Sigmoid colon (tissue), 7 donors: ENCODE results near the gene PCDHGC4. TPM values are rescaled to one million over a fixed set of nuclear protein-coding genes. Genes with fewer than 3 reads are reported as not detected.

Experiments used
- DNase-seq: peaks from one replicate; pipeline ENCODE4 v3.0.0-alpha.2; 2019
- H3K27ac ChIP-seq, 4 donors: fragments of 200-600 bp; sonication (generic); one replicate each; pipeline ENCODE4 v1.5.1; 2016 to 2019; ENCODE audit warnings: mild to moderate bottlenecking in 1 of 4
- H3K27me3 ChIP-seq, 3 donors: fragments of 200-600 bp; sonication (generic); one replicate each; pipeline ENCODE4 v1.5.1; 2019; ENCODE audit warnings: mild to moderate bottlenecking in 1 of 3
- H3K36me3 ChIP-seq, 4 donors: fragments of 200-600 bp; sonication (generic); one replicate each; pipeline ENCODE4 v1.5.1; 2016 to 2019
- H3K4me1 ChIP-seq, 4 donors: fragments of 200-600 bp; sonication (generic); one replicate each; pipeline ENCODE4 v1.5.1; 2017 to 2019
- H3K4me3 ChIP-seq, 4 donors: fragments of 200-600 bp; sonication (generic); one replicate each; pipeline ENCODE4 v1.5.1; 2017 to 2019; ENCODE audit warnings: mild to moderate bottlenecking in 2 of 4, moderate library complexity in 1 of 4
- H3K9me3 ChIP-seq, 4 donors: fragments of 200-600 bp in 3 of 4; sonication (generic) in 3 of 4; one replicate each; pipeline versions ENCODE4 v1.5.1 to v1.6.1; 2013 to 2019
- CTCF ChIP-seq, 4 experiments: fragments of 450-650 bp in 3 of 4; fragments of 200-600 bp in 1 of 4; IDR thresholded peaks; one replicate each; pipeline ENCODE4 v1.5.1; 2016 to 2019; ENCODE audit warnings: antibody characterized with exemption in 4 of 4, mild to moderate bottlenecking in 3 of 4, moderate library complexity in 2 of 4
- EP300 ChIP-seq, 4 donors: sonication (generic); formaldehyde crosslinking; IDR thresholded peaks; one replicate each; pipeline ENCODE4 v1.6.1; 2017; ENCODE audit warnings: antibody characterized with exemption in 4 of 4
- POLR2A ChIP-seq, 2 donors: fragments of 450-650 bp; IDR thresholded peaks; one replicate each; pipeline ENCODE4 v1.6.1; 2016; ENCODE audit warnings: antibody characterized with exemption in 2 of 2, mild to moderate bottlenecking in 2 of 2, moderate library complexity in 2 of 2
- POLR2AphosphoS5 ChIP-seq, 4 donors: sonication (generic); formaldehyde crosslinking; IDR thresholded peaks; one replicate each; pipeline ENCODE4 v1.6.1; 2017; ENCODE audit warnings: antibody characterized with exemption in 4 of 4
- WGBS, 2 donors: extraction: QIAGEN DNeasy Blood & Tissue Kit; methylation state at CpG; one replicate each; pipeline ENCODE4 v1.1.7; 2013; 5-methylcytosine and 5-hydroxymethylcytosine counted together
- intact Hi-C: fragments of 100-400 bp; cut with DNase I; formaldehyde crosslinking; loops from one replicate; pipeline ENCODE4 v1.15.1; 2023
- polyA plus RNA-seq, 3 donors: library from polyadenylated mRNA; stranded (reverse); fragments of 200-250 nt; gene quantifications; one replicate each; pipeline ENCODE4 v1.2.3, GENCODE V29; 2013
- total RNA-seq, 4 donors: library from RNA; depleted of rRNA; stranded (reverse); fragments of >200 nt; gene quantifications; one replicate each; pipeline ENCODE4 v1.1.0, GENCODE V29; 2016
- donor health status: healthy with polysubstance abuse.
- donor health status: Bipolar disorder and iron deficiency.
- donor health status: healthy.

Gene PCDHGC4
- total and polyA plus RNA-seq, 7 donors, result 0.47 to 8.6 (median 3.0) TPM; not detected in 2

GRCh38 chr5:141487131-141487530 lies 2.3 kb downstream of the PCDHGC4 start:
- intact Hi-C loops, result no loop called here
- Histone ChIP-seq H3K9me3 (no peaks in the 10 kb centered on the region), H3K36me3 (peaks cover 0 to 30% (median 4%) of the 10 kb centered on the region in 4 donors), H3K27ac (no peak overlapping the region), H3K4me3 (no peak overlapping the region), H3K27me3 (no peaks in the 10 kb centered on the region), H3K4me1 (peaks cover 0 to 67% (median 38%) of the 10 kb centered on the region in 4 donors)
- 88 to 92% methylated on average over 7 of the region's 7 CpGs for WGBS, 2 donors
- DNase-seq, result no peak
- TF ChIP-seq CTCF (IDR thresholded peaks at IDR 0.05), result no peak
- no peak for TF ChIP-seq POLR2AphosphoS5 (IDR thresholded peaks at IDR 0.05)
- no peak for TF ChIP-seq POLR2A (IDR thresholded peaks at IDR 0.05)
- TF ChIP-seq EP300 (IDR thresholded peaks at IDR 0.05), result no peak

GRCh38 chr5:141488591-141489561 lies 4.0 kb downstream of the PCDHGC4 start, which contains the start of gene PCDHGC5:
TSS of gene PCDHGC5 (plus strand) at chr5:141489081. CDS start at chr5:141489241, 160 bp downstream.
- Histone ChIP-seq H3K27ac (peak within 1 kb of the TSS in 1 of 4 donors; percentile 59), H3K27me3 (no peaks in the 10 kb centered on the region), H3K36me3 (peaks cover 0 to 35% (median 4%) of the 10 kb centered on the region in 4 donors), H3K4me3 (no peak within 1 kb of the TSS), H3K9me3 (no peaks in the 10 kb centered on the region), H3K4me1 (peaks cover 0 to 69% (median 43%) of the 10 kb centered on the region in 4 donors)
- WGBS, 2 donors, result 74 to 86% methylated on average over 14 of the region's 14 CpGs
- no peak for DNase-seq
- intact Hi-C loops, result no loop called here
- no peak for TF ChIP-seq EP300 (IDR thresholded peaks at IDR 0.05)
- no peak for TF ChIP-seq POLR2A (IDR thresholded peaks at IDR 0.05)
- no peak for TF ChIP-seq CTCF (IDR thresholded peaks at IDR 0.05)
- TF ChIP-seq POLR2AphosphoS5 (IDR thresholded peaks at IDR 0.05), result no peak

GRCh38 chr5:141489841-141490240 lies 5.0 kb downstream of the PCDHGC4 start:
- no peak overlapping the region for H3K4me3 ChIP-seq
- H3K27me3 ChIP-seq, result no peaks in the 10 kb centered on the region
- peaks cover 0 to 35% (median 4%) of the 10 kb centered on the region in 4 donors for H3K36me3 ChIP-seq
- TF ChIP-seq POLR2A (IDR thresholded peaks at IDR 0.05), result no peak
- no peak for TF ChIP-seq POLR2AphosphoS5 (IDR thresholded peaks at IDR 0.05)
- no peak for TF ChIP-seq CTCF (IDR thresholded peaks at IDR 0.05)
- TF ChIP-seq EP300 (IDR thresholded peaks at IDR 0.05), result no peak
- peak overlapping the region in 1 of 4 donors; percentile 59 for H3K27ac ChIP-seq
- intact Hi-C loops, result no loop called here
- 91 to 92% methylated on average over 10 of the region's 10 CpGs for WGBS, 2 donors
- H3K9me3 ChIP-seq, result no peaks in the 10 kb centered on the region
- peaks cover 0 to 68% (median 43%) of the 10 kb centered on the region in 4 donors for H3K4me1 ChIP-seq
- no peak for DNase-seq

- TF ChIP-seq POLR2AphosphoS5 (IDR thresholded peaks at IDR 0.05) (no peak), CTCF (IDR thresholded peaks at IDR 0.05) (no peak), EP300 (IDR thresholded peaks at IDR 0.05) (no peak), POLR2A (IDR thresholded peaks at IDR 0.05) (no peak)
Measured at GRCh38 chr5:141490271-141490670, 5.4 kb downstream of the PCDHGC4 start.

More at GRCh38 chr5:141490271-141490670, 5.4 kb downstream of the PCDHGC4 start:
- DNase-seq, result no peak
- peaks cover 0 to 40% (median 4%) of the 10 kb centered on the region in 4 donors for H3K36me3 ChIP-seq
- no peaks in the 10 kb centered on the region for H3K27me3 ChIP-seq
- H3K4me3 ChIP-seq, result no peak overlapping the region
- no peaks in the 10 kb centered on the region for H3K9me3 ChIP-seq
- H3K27ac ChIP-seq, result no peak overlapping the region
- peaks cover 0 to 64% (median 39%) of the 10 kb centered on the region in 4 donors for H3K4me1 ChIP-seq
- intact Hi-C loops, result no loop called here
- 94 to 96% methylated on average over 10 of the region's 10 CpGs for WGBS, 2 donors
